Left colon (tissue), 2 donors: ENCODE results near the gene BCAR1. TPM values are rescaled to one million over a fixed set of nuclear protein-coding genes. Genes with fewer than 3 reads are reported as not detected.
A peak's percentile ranks its signal among the peaks of the same experiment; 100 is the strongest.

Source experiments
- ATAC-seq: fragments of 200-7000 bp; cut with Tn5 transposase; one replicate; pipeline ENCODE4 v1.9.1; 2020; ENCODE audit warnings: mild to moderate bottlenecking, moderate library complexity
- DNase-seq, 2 donors: peaks; one replicate each; pipeline ENCODE4 v3.0.0-alpha.2; 2020
- intact Hi-C, 2 donors: fragments of 100-400 bp; cut with DNase I in 1 of 2; cut with micrococcal nuclease in 1 of 2; formaldehyde crosslinking; loops; one replicate each; pipeline versions ENCODE4 v1.11.2 to v1.14.0; 2022; cut with DNase I, micrococcal nuclease
- total RNA-seq, 2 donors: library from RNA; stranded (reverse); fragmentation: NEBNext Ultra II Directional; extraction: Animal tissue kit (Norgen Biotek cat#: 25700); gene quantifications; one replicate each; pipeline ENCODE4 v1.2.1, GENCODE V29; 2021
- donor health status: DM: no; HTN: no; CAD: no.
- donor health status: DM: yes; HTN: yes; CAD: no.

BCAR1 gene
- total RNA-seq, 2 donors from 2014 or later = 139 to 145 TPM

GRCh38 chr16:75257886-75258806 is 6.7 kb upstream of the BCAR1 start:
- DNase-seq (no peak), ATAC-seq (no peak)
- intact Hi-C loops = no loop called here

DNA sequence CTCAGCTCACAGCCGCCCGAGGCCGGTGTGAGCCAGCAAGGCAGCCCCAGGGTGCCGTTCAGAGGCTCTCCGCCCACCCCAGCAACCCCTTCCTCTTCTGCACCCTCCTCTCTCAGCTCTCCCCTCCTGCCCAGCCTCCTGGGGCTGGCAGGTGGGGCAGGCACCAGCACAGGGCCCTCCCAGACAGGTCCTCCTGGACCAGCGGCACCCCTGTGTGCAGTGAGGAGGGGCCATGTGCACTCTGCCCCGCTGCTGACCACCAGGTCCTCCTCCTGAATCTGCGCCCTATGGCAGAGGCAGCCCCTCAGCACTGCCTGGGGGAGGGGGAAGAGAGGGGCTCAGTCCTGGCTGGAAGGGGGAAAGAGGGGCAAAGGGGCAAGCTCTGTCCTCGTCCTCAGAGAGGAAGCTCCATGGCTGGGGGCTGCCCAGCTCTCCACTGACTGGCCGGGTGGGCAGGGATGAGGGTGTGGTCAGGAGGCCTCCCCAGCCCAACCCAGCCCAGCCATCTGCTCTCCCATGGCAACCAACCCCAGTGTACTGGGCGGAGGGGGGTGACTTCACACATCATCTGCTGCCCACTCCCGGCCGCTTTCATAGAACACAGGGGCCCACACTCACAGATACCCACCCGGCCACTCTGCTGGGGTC is 5.4 kb upstream of the BCAR1 start:
- intact Hi-C loops = no loop called here
- peak; percentile 49 for ATAC-seq
- DNase-seq = peak in 1 of 2 donors; percentile 65

- intact Hi-C loops = no loop called here
- ATAC-seq = no peak
- DNase-seq = no peak
These were observed 4.7 kb upstream of the BCAR1 start for GRCh38 chr16:75256059-75256571.

- DNase-seq (peak; percentile 35 to 80), ATAC-seq (peak; percentile 43)
- intact Hi-C loops = no loop called here
These were observed 3.0 kb upstream of the BCAR1 start for GRCh38 chr16:75254359-75254837.

DNA sequence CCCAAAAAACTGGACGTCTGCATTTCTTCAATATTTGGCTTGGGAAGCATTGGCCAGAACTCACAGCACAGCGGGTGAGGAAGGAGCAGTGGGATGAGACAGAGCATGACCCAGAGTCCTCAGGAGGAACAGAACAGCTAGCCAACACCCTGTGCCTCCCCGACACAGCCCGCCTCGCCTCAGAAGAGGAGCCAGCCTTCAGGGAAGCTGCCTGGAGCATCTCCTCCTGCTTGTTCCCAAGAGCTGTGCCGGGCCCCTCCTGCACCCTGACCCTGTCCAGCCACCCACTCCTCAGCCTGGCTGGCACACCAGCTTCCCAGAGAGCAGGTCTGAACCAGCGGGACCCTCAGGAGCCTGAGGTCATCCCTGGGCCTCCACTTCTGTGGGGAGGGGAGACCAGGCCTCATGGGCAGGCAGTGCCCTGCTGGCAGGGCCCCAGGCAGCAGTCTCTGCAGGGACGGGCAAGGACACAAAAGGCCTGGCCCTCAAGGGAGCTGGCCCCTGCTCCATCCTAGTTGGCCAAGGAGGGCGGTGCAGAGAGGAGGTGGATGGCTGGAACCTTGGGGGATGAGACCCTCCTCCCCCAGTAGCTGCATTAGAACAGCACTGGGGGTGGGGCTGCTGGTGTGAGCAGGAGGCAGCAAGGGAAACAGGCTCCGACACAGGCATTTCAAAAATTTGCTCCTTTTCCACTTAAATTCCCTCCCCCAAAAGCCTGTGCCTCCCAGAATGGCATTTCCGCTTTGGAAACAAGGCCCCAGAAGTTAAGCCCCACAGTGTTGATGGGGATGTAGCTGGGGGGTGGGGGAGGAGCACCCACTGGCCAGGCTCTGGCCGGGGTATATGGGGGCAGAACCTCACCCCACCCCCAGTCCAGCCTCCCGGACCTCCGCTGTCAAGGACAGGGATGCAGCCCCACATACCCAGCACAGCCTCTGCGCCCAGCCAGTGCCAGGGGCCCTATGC is 1.8 kb upstream of the BCAR1 start:
- ATAC-seq = no peak
- intact Hi-C loops = no loop called here
- peak in 1 of 2 donors; percentile 12 for DNase-seq

DNA sequence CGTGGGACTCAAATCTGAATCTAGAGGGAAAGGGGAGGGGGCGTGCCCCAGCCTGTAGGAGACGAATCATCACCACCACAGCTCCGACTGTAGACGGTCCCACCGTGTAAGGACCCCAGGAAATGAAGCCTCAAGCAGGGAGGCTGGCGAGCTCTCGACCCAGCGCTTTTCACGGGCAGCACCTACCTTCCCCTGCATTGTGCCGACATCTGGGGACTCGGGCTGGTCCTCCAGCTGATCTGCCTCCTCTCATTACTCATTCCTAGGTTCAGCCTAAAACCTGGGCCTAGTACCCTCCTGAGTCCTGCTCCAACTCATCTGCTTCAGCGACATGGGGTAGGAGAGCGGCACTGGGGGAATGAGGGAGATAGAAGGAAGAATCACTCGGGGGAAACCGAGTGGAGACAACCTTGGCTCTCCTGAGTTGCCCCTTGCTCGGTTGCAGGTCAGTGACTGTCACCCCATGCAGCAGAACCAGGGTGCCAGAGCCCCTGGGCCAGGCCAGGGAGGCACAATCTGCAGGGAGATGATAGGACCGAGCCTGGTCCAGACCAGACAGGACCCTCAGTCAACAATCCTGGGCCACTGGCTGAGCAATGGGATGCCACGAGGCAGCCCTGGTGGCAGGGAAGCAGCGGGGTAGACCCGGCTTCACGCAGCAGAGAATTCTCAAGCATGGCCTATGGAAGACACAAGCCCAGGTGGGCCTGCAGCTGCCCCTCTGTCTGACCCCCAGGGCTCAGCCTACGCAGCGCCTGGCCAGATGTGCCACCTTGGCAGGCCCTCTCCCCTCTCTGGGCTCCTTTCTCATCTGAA is 833 bp upstream of the BCAR1 start:
- DNase-seq (no peak), ATAC-seq (no peak)
- intact Hi-C loops = no loop called here

GRCh38 chr16:75250809-75251279 is 580 bp downstream of the BCAR1 start:
- peak; percentile 70 for ATAC-seq
- intact Hi-C loops = no loop called here
- DNase-seq = peak; percentile 69 to 80

DNA sequence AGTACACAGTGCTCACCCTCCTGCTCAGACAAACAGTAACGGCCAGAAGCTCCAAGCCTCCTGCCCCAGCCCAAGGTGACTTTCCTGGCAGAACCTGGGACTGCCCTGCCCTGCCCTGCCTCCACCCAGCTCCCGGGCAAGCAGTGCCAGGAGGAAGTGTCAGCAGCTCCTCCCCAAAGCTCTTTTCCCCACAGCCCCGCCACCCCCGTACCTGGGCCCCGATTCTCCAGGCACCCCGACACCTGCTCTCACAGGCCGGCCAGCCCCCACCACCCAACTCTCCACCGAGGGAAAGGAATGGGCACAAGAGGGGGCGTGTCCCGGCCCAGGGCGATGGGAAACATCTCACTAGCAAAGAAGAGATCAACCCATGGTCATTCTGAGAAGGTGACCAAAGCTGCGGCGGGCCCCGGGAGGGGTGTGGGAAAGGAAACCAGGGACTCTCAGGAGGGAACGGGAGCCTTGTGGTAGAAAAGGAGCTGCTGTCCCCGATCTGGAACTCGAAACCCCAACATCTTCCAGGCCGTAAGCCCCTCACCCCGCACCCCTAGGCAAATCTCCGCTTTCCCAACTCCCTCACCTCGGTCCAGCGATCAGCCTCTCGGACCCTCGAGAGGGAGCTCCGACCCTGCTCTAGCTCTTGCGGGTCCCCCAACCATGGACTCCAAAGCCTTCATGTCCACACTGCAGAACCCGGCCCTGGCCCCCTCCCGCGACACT is 1.2 kb downstream of the BCAR1 start:
- intact Hi-C loops = no loop called here

GRCh38 chr16:75249441-75249840 is 2.0 kb downstream of the BCAR1 start:
- intact Hi-C loops = no loop called here
- no peak for ATAC-seq
- peak in 1 of 2 donors; percentile 11 for DNase-seq

More for the DNA sequence above, 1.2 kb downstream of the BCAR1 start:
- ATAC-seq = peak; percentile 68
- DNase-seq = peak; percentile 79 to 85

DNA sequence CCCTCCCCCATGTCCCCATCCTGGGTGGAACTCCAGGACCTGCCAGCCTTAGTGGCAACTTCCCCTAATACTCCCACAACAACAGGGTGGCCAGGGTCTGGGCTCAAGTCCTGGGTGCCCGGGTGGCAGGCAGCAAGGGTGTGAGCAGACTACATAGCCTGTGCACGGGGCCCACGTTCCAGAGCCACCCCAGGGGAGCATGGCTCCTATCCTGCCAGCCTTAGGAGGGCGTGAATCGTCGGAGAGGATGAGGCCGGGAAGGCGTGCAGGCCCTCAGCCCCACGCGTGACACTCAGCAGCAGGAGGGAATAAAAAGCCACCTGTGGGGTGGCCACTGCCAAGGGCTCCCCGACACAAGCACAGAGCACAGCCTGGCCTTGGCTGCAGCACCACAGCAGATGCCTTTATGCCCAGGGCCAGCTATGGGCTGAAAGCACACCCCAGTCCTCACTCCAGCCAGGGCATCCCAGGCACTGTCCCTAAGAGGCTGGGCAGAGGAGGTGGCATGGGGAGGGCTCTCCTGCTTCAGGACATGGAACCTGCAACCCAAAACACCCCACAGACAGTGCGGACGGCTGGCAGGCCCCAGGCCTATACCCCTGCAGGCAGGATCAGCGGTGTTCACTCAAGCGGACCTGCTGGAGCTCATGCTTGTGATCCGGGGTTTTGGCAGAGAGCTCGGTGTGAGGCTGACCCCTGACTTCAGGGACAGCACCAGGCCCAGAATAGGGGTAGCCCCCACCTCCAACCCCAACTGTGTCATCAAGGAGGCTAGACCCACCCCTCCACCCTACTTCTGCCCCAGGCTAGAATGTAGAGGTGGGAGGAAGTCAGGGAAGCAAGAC is 2.7 kb downstream of the BCAR1 start:
- DNase-seq = peak in 1 of 2 donors; percentile 20
- intact Hi-C loops = no loop called here
- ATAC-seq = no peak

- ATAC-seq (no peak), DNase-seq (peak in 1 of 2 donors; percentile 47)
- intact Hi-C loops = no loop called here
These were observed 3.3 kb downstream of the BCAR1 start for GRCh38 chr16:75248142-75248535.

DNA sequence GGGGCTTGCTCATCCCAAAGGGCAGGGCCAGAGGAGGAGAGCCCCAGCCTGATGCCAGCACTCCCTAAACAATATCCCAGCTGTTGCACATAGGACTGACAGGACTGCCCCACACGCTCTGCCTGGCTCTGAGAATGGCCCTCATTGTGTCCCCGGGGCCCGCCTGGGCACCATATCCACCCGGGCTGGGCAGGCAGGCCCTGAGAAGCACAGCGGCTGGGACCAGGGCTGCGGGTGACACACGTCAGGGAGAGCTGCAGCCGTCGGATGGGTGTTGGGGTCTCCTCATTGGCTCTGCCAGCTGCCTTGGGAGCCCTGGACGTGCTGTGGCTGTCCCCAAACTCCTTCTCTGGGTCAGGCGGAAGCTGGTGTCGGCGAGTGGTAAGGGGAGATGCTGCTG is 4.2 kb downstream of the BCAR1 start:
- no peak for ATAC-seq
- intact Hi-C loops = no loop called here
- peak in 1 of 2 donors; percentile 5 for DNase-seq

DNA sequence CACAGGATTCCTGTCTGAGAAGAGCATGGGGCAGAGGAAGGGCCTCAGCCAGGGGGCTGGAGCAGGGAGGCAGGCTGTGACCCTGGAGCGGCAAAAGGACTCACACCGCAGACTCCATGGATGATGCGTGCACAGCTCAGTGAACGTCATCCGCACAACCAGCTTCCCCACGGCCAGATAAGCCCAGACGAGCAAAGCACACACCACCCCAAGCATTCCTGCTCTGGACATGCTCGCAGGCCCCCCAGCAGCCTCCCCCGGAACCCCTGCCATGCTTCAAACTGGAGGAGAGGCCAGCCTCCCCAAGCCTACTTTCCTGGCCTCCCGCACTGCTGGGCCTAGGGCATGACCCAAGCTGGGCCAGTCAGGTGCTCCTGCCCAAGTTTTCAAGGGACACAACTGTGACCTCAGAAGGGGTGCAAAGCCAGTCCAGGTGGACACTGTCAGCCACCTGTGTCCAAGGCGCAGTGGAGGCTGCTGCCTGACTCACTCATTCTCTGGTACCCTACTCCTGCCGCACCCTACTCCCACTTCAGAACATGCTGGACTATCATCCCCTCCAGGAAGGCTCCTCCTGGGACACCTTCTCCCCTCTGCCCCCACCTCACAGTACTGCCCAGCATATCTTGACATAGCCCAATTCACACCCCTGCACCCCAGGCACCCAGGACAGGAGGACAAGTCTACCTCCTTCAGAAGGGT is 4.8 kb downstream of the BCAR1 start:
- intact Hi-C loops = no loop called here
- no peak for ATAC-seq
- peak in 1 of 2 donors; percentile 4 for DNase-seq

GRCh38 chr16:75244844-75245758 is 6.3 kb downstream of the BCAR1 start:
- ATAC-seq (peak; percentile 45), DNase-seq (peak; percentile 68 to 87)
- intact Hi-C loops = no loop called here
